Hepatocyte (in vitro differentiated cells): ENCODE data around the gene RBMS1. TPM values are rescaled to one million over a fixed set of nuclear protein-coding genes. Genes with fewer than 3 reads are reported as not detected.

Experiments used
- DNase-seq: peaks from one replicate; pipeline ENCODE4 v3.0.0-alpha.2; 2016; ENCODE audit warnings: low spot score
- H2AFZ ChIP-seq: fragments of 200-600 bp; sonication (generic); 2 replicates; pipeline ENCODE4 v1.6.0; 2016; ENCODE audit warnings: antibody characterized with exemption, mild to moderate bottlenecking
- H3K27ac ChIP-seq: fragments of 200-600 bp; sonication (generic); 2 replicates; pipeline ENCODE4 v1.5.1; 2016; ENCODE audit warnings: mild to moderate bottlenecking
- H3K27me3 ChIP-seq: fragments of 200-600 bp; sonication (generic); 2 replicates; pipeline ENCODE4 v1.6.1; 2016
- H3K36me3 ChIP-seq: fragments of 200-600 bp; sonication (generic); replicated peaks from 2 replicates; pipeline ENCODE4 v1.5.1; 2016; ENCODE audit warnings: low read depth; ENCODE audit not compliant: insufficient read depth
- H3K4me1 ChIP-seq: fragments of 200-600 bp; sonication (generic); 2 replicates; pipeline ENCODE4 v1.5.1; 2016; ENCODE audit warnings: mild to moderate bottlenecking, moderate library complexity; ENCODE audit not compliant: insufficient read depth
- H3K4me2 ChIP-seq: fragments of 200-600 bp; sonication (generic); 2 replicates; pipeline ENCODE4 v1.6.0; 2016
- H3K4me3 ChIP-seq: fragments of 200-600 bp; sonication (generic); 2 replicates; pipeline ENCODE4 v1.5.1; 2016; ENCODE audit warnings: mild to moderate bottlenecking
- H3K79me2 ChIP-seq: fragments of 200-600 bp; sonication (generic); 2 replicates; pipeline ENCODE4 v1.6.0; 2017; ENCODE audit warnings: mild to moderate bottlenecking
- H3K9me2 ChIP-seq: fragments of 200-600 bp; sonication (generic); replicated peaks from 2 replicates; pipeline ENCODE4 v1.6.0; 2017; ENCODE audit warnings: mild to moderate bottlenecking; ENCODE audit not compliant: insufficient read depth
- H3K9me3 ChIP-seq: fragments of 200-600 bp; sonication (generic); 2 replicates; pipeline ENCODE4 v1.5.1; 2016; ENCODE audit warnings: low read depth, mild to moderate bottlenecking
- H4K20me1 ChIP-seq: fragments of 200-600 bp; sonication (generic); 2 replicates; pipeline ENCODE4 v1.6.0; 2016; ENCODE audit warnings: mild to moderate bottlenecking; ENCODE audit not compliant: insufficient read depth, poor library complexity, severe bottlenecking
- EZH2 ChIP-seq: fragments of 200-600 bp; sonication (generic); IDR thresholded peaks from 2 replicates; pipeline ENCODE4 v1.6.1; 2016; ENCODE audit warnings: antibody characterized with exemption, mild to moderate bottlenecking, borderline replicate concordance
- EZH2phosphoT487 ChIP-seq: fragments of 200-600 bp; sonication (generic); IDR thresholded peaks from one replicate; pipeline ENCODE4 v1.6.1; 2018; ENCODE audit warnings: antibody characterized with exemption, mild to moderate bottlenecking, low read depth, moderate library complexity; ENCODE audit not compliant: unreplicated experiment, severe bottlenecking
- WGBS: methylation state at CpG from one replicate; pipeline ENCODE4 v1.1.6; 2016; ENCODE audit warnings: low lambda C conversion rate; ENCODE audit errors: missing lambda C conversion rate; 5-methylcytosine and 5-hydroxymethylcytosine counted together
- polyA plus RNA-seq: library from polyadenylated mRNA; unstranded; fragments of >200 nt; fragmentation: Nextera tagmentation; extraction: Ambion mirVana; gene quantifications from 2 replicates; pipeline ENCODE4 v1.2.1, GENCODE V29; 2016
- total RNA-seq: library from RNA; depleted of rRNA; stranded (reverse); fragments of >200 nt; gene quantifications from 2 replicates; pipeline ENCODE4 v1.2.3, GENCODE V29; 2014
- TF ChIP-seq, protein P1 (sequence below): fragments of 200-600 bp; sonication (generic); IDR thresholded peaks from 2 replicates; pipeline ENCODE4 v1.5.1; 2016; ENCODE audit warnings: antibody characterized with exemption, mild to moderate bottlenecking; ENCODE audit not compliant: poor library complexity

RBMS1 gene
- total and polyA plus RNA-seq, 2 experiments from 2014 or later, result 87.9 to 103 TPM

DNA sequence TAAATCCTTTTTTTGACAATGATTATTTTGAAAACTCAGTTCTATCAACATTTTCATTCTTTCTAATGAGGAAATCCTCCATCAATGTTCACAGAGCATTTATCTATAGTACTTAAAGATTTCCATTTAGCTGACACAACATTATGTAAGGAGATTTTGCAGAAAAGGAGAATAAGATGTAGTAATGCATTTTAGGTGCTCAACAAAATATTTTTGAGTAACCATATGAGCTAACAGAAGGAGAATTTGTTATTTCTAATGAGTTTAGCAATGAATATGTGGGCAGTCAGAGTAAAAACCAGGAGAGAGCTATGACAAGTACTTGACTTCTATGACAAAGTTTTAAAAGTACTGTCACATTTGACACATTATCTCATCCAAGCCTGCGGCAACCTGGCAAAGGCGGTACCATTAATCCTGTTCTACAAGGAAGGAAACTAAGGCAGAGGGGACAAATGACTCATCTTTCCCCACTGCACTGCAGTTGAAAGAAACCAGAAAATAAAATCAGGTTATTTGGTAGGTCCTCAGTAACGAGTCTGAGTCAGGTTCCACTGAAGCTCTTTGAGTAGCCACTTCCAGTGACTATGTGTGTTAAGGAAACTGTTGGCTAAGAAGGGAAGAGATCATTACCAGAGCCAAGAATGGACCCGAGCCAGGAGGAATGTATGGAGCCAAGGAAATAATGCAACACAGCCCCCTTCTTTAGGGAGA lies 159.4 kb downstream of the RBMS1 start:
- no peak for DNase-seq
- H3K9me2 ChIP-seq, result no peaks in the 10 kb centered on the region
- H3K36me3 ChIP-seq, result no peaks in the 10 kb centered on the region
- H3K4me3 ChIP-seq, result no peak overlapping the region
- peaks cover 53% of the 10 kb centered on the region for H4K20me1 ChIP-seq
- peaks cover 20% of the 10 kb centered on the region for H3K4me1 ChIP-seq
- H3K4me2 ChIP-seq, result no peak overlapping the region
- no peaks in the 10 kb centered on the region for H3K27me3 ChIP-seq
- H3K9me3 ChIP-seq, result no peaks in the 10 kb centered on the region
- TF ChIP-seq, protein P1, sequence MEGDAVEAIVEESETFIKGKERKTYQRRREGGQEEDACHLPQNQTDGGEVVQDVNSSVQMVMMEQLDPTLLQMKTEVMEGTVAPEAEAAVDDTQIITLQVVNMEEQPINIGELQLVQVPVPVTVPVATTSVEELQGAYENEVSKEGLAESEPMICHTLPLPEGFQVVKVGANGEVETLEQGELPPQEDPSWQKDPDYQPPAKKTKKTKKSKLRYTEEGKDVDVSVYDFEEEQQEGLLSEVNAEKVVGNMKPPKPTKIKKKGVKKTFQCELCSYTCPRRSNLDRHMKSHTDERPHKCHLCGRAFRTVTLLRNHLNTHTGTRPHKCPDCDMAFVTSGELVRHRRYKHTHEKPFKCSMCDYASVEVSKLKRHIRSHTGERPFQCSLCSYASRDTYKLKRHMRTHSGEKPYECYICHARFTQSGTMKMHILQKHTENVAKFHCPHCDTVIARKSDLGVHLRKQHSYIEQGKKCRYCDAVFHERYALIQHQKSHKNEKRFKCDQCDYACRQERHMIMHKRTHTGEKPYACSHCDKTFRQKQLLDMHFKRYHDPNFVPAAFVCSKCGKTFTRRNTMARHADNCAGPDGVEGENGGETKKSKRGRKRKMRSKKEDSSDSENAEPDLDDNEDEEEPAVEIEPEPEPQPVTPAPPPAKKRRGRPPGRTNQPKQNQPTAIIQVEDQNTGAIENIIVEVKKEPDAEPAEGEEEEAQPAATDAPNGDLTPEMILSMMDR, result no peak
- no peak for TF ChIP-seq EZH2phosphoT487
- TF ChIP-seq EZH2, result no peak
- H2AFZ ChIP-seq, result no peak overlapping the region
- 78% methylated on average over 4 of the region's 4 CpGs for WGBS
- no peak overlapping the region for H3K27ac ChIP-seq
- peaks cover 98% of the 10 kb centered on the region for H3K79me2 ChIP-seq

DNA sequence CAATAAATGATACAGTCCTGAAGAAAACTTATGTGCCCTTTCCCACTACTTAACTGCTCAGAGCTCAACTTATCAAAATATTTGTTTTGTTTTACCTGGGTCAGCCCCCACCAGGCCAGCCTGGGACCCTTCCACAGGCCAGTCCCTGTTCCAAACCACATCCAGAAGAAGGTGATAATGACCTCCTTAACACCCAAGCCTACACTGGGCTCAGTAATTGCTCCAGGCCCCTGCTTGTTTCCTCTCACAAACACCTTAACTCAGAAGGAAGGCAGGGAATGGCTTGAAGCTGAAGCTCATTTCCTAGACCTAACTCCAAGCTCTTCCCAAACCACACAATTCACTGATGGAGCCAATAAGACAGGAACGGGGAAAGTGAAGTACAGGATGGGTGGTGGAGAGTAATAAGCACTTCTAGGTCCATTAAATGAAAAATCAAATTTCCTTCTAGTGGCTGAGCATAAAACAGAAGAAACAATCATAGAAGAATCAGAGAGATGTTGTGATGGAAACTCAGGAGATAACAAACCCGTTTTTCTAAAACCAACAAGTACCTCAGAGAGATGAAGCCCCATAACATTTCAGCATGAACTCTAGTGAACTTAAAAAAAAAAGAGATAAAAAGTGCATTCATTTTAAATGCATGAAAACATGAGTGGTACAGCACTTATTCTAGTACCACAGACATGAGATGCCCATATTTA lies 160.1 kb downstream of the RBMS1 start:
- DNase-seq, result no peak
- Histone ChIP-seq H3K4me1 (peaks cover 27% of the 10 kb centered on the region), H3K9me2 (no peaks in the 10 kb centered on the region), H2AFZ (no peak overlapping the region), H3K9me3 (no peaks in the 10 kb centered on the region), H3K36me3 (no peaks in the 10 kb centered on the region), H3K79me2 (peaks cover 98% of the 10 kb centered on the region), H4K20me1 (peaks cover 53% of the 10 kb centered on the region), H3K4me2 (no peak overlapping the region), H3K27me3 (no peaks in the 10 kb centered on the region), H3K4me3 (no peak overlapping the region), H3K27ac (no peak overlapping the region)
- no peak for TF ChIP-seq EZH2
- no peak for TF ChIP-seq EZH2phosphoT487
- TF ChIP-seq, protein P1, result no peak
- WGBS, result 78% methylated on average over 2 of the region's 2 CpGs

DNA sequence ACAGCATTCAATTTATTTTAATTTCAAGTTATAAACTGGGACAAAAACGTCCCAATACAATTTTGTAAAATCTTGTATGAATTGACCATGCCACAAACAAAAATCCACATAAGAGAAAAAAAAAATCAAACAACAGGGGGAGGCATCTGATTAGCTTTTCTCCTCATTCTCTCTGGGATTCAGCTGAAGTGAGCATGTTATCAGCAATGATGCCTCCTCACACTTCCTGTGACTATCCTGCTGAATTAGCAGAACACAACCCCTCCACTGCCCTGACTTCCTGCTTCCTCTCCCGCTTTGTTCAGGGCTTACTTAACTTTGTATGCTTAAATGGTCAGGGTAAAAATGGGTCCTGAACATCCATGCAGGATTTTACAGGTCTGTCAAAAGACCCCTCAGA lies 161.3 kb downstream of the RBMS1 start:
- H3K9me3 ChIP-seq, result no peaks in the 10 kb centered on the region
- H4K20me1 ChIP-seq, result peaks cover 54% of the 10 kb centered on the region
- H3K4me3 ChIP-seq, result no peak overlapping the region
- DNase-seq, result no peak
- peaks cover 28% of the 10 kb centered on the region for H3K4me1 ChIP-seq
- peaks cover 98% of the 10 kb centered on the region for H3K79me2 ChIP-seq
- H3K9me2 ChIP-seq, result no peaks in the 10 kb centered on the region
- no peak overlapping the region for H2AFZ ChIP-seq
- no peak for TF ChIP-seq EZH2phosphoT487
- TF ChIP-seq, protein P1, result no peak
- TF ChIP-seq EZH2, result no peak
- H3K4me2 ChIP-seq, result no peak overlapping the region
- no peaks in the 10 kb centered on the region for H3K36me3 ChIP-seq
- no peaks in the 10 kb centered on the region for H3K27me3 ChIP-seq
- no peak overlapping the region for H3K27ac ChIP-seq
- 73% methylated on average over 2 of the region's 2 CpGs for WGBS
